ENCODE data around the gene HCN2.

DNA sequence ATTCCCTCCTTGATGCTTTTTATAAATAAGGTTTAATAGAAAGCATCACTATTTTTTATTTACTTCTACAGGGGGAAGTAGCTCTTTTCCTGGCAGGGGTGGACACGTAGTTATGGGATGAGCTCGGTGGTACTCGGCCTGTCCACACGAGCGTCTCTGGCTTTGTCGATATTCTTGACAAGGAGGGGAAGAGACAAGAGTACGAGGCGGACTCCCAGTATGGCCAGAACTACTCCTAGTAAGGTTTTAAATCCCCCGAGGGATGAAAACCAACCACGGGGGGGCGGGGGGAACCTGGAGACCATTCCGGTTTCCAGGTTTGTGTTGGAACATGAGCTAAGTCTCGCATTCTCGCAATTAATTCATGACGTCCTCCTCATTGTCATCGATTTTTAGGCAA, 22.8 kb upstream of the HCN2 start:
- TF ChIP-seq, protein P1, sequence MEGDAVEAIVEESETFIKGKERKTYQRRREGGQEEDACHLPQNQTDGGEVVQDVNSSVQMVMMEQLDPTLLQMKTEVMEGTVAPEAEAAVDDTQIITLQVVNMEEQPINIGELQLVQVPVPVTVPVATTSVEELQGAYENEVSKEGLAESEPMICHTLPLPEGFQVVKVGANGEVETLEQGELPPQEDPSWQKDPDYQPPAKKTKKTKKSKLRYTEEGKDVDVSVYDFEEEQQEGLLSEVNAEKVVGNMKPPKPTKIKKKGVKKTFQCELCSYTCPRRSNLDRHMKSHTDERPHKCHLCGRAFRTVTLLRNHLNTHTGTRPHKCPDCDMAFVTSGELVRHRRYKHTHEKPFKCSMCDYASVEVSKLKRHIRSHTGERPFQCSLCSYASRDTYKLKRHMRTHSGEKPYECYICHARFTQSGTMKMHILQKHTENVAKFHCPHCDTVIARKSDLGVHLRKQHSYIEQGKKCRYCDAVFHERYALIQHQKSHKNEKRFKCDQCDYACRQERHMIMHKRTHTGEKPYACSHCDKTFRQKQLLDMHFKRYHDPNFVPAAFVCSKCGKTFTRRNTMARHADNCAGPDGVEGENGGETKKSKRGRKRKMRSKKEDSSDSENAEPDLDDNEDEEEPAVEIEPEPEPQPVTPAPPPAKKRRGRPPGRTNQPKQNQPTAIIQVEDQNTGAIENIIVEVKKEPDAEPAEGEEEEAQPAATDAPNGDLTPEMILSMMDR (IDR thresholded peaks at IDR 0.05; ENCODE audit: low read length): no peak
- TF ChIP-seq EZH2 (IDR thresholded peaks at IDR 0.05; ENCODE audit: borderline replicate concordance, low read length): no peak

All from OCI-LY1 (cell line).